HepG2 (cell line): ENCODE data around the gene PARN. TPM values are rescaled to one million over a fixed set of nuclear protein-coding genes. Genes with fewer than 3 reads are reported as not detected.

Experiments
- ARNTL ChIP-seq: sonication (generic); formaldehyde crosslinking; IDR thresholded peaks from 2 replicates; pipeline ENCODE4 v1.4.0; 2020; ENCODE audit warnings: mild to moderate bottlenecking, missing genetic modification reagents
- ETV5 ChIP-seq: IDR thresholded peaks from 2 replicates; pipeline ENCODE4 v1.6.1; 2018; ENCODE audit warnings: missing biosample characterization, missing genetic modification reagents, inconsistent platforms, borderline replicate concordance
- FOXO1 ChIP-seq: sonication (generic); formaldehyde crosslinking; IDR thresholded peaks from 2 replicates; pipeline ENCODE4 v1.4.0; 2020; ENCODE audit warnings: missing genetic modification reagents
- FOXO4 ChIP-seq: sonication (generic); formaldehyde crosslinking; conservative IDR thresholded peaks from 2 replicates; pipeline ENCODE4 v1.8.1; 2023; ENCODE audit warnings: missing genetic modification reagents
- JUND ChIP-seq: sonication (generic); formaldehyde crosslinking; IDR thresholded peaks from 2 replicates; pipeline ENCODE4 v1.8.0; 2022; ENCODE audit warnings: mild to moderate bottlenecking, missing genetic modification reagents
- MNT ChIP-seq: fragments of 450-650 bp; IDR thresholded peaks from 2 replicates; pipeline ENCODE4 v1.6.1; 2016
- MXD3 ChIP-seq: IDR thresholded peaks from 2 replicates; pipeline ENCODE4 v1.6.1; 2016; ENCODE audit warnings: mild to moderate bottlenecking, missing biosample characterization, missing genetic modification reagents
- NBN ChIP-seq: fragments of 450-650 bp; conservative IDR thresholded peaks from 2 replicates; pipeline ENCODE4 v1.6.1; 2017
- PRMT3 ChIP-seq: sonication (generic); formaldehyde crosslinking; IDR thresholded peaks from 2 replicates; pipeline ENCODE4 v1.8.1; 2022; ENCODE audit warnings: low read depth, mild to moderate bottlenecking, moderate library complexity, missing genetic modification reagents, borderline replicate concordance
- PRPF4 ChIP-seq: fragments of 200-400 bp; formaldehyde crosslinking; IDR thresholded peaks from 2 replicates; pipeline ENCODE4 v1.6.1; 2016; ENCODE audit warnings: low read length, low read depth; ENCODE audit not compliant: poor library complexity, severe bottlenecking
- RCOR2 ChIP-seq: IDR thresholded peaks from 2 replicates; pipeline ENCODE4 v1.6.1; 2016; ENCODE audit warnings: missing biosample characterization, missing genetic modification reagents
- RNF2 ChIP-seq: fragments of 450-650 bp; conservative IDR thresholded peaks from 2 replicates; pipeline ENCODE4 v1.6.1; 2016; ENCODE audit warnings: low read depth
- SMAD3 ChIP-seq: sonication (generic); formaldehyde crosslinking; IDR thresholded peaks from 2 replicates; pipeline ENCODE4 v1.4.0; 2020; ENCODE audit warnings: missing genetic modification reagents
- SMARCE1 ChIP-seq: fragments of 450-650 bp; IDR thresholded peaks from 2 replicates; pipeline ENCODE4 v1.6.1; 2017; ENCODE audit warnings: borderline replicate concordance
- SYNCRIP ChIP-seq: fragments of 200-400 bp; formaldehyde crosslinking; IDR thresholded peaks from 2 replicates; pipeline ENCODE4 v1.6.1; 2018; ENCODE audit warnings: mild to moderate bottlenecking, low read depth, low read length; ENCODE audit not compliant: insufficient read depth
- TCF7 ChIP-seq: sonication (generic); IDR thresholded peaks from 2 replicates; pipeline ENCODE4 v1.6.1; 2016; ENCODE audit warnings: antibody characterized with exemption, low read depth
- THAP9 ChIP-seq: sonication (generic); formaldehyde crosslinking; IDR thresholded peaks from 2 replicates; pipeline ENCODE4; 2020; ENCODE audit warnings: missing genetic modification reagents, mild to moderate bottlenecking, borderline replicate concordance
- ZNF205 ChIP-seq: IDR thresholded peaks from 2 replicates; pipeline ENCODE4 v1.6.1; 2018; ENCODE audit warnings: missing biosample characterization, missing genetic modification reagents
- ZNF24 ChIP-seq: fragments of 450-650 bp; IDR thresholded peaks from 2 replicates; pipeline ENCODE4 v1.6.1; 2017; ENCODE audit warnings: antibody characterized with exemption, mild to moderate bottlenecking
- ZNF329 ChIP-seq: sonication (generic); formaldehyde crosslinking; IDR thresholded peaks from 2 replicates; pipeline ENCODE4 v1.9.0; 2021; ENCODE audit warnings: low read depth, mild to moderate bottlenecking, missing genetic modification reagents
- ZNF331 ChIP-seq: sonication (generic); formaldehyde crosslinking; IDR thresholded peaks from 2 replicates; pipeline ENCODE4 v1.4.0; 2020; ENCODE audit warnings: missing genetic modification reagents
- ZNF33A ChIP-seq: sonication (generic); formaldehyde crosslinking; IDR thresholded peaks from 2 replicates; pipeline ENCODE4 v1.5.1; 2020; ENCODE audit warnings: missing genetic modification reagents, mild to moderate bottlenecking, moderate library complexity, borderline replicate concordance
- ZNF441 ChIP-seq: sonication (generic); formaldehyde crosslinking; IDR thresholded peaks from 2 replicates; pipeline ENCODE4 v1.7.0; 2021; ENCODE audit warnings: missing genetic modification reagents, borderline replicate concordance
- ZNF570 ChIP-seq: sonication (generic); formaldehyde crosslinking; IDR thresholded peaks from 2 replicates; pipeline ENCODE4 v1.4.0; 2020; ENCODE audit warnings: mild to moderate bottlenecking, missing genetic modification reagents, borderline replicate concordance
- ZNF572 ChIP-seq: sonication (generic); formaldehyde crosslinking; IDR thresholded peaks from 2 replicates; pipeline ENCODE4 v1.5.1; 2020; ENCODE audit warnings: mild to moderate bottlenecking, missing genetic modification reagents
- ZNF761 ChIP-seq: sonication (generic); formaldehyde crosslinking; conservative IDR thresholded peaks from 2 replicates; pipeline ENCODE4 v1.4.0; 2020; ENCODE audit warnings: mild to moderate bottlenecking, missing genetic modification reagents
- ZNF777 ChIP-seq: sonication (generic); formaldehyde crosslinking; IDR thresholded peaks from 2 replicates; pipeline ENCODE4 v1.4.0; 2020; ENCODE audit warnings: missing genetic modification reagents
- ZNF850 ChIP-seq: sonication (generic); formaldehyde crosslinking; conservative IDR thresholded peaks from 2 replicates; pipeline ENCODE4 v1.9.0; 2021; ENCODE audit warnings: mild to moderate bottlenecking, missing genetic modification reagents
- polyA plus RNA-seq, 8 experiments: library from polyadenylated mRNA; depleted of rRNA in 3 of 8; stranded (reverse) in 7 of 8; unstranded in 1 of 8; fragments of >200 nt; fragmentation: Illumina TruSeq in 4 of 8; extraction: Trizol in 4 of 8; gene quantifications; 2 replicates each; pipeline versions ENCODE4 v1.2.1 to v1.2.3, GENCODE V29; 2011 to 2016; ENCODE audit warnings: low read depth in 4 of 8, missing spikeins in 1 of 8, mixed read lengths in 1 of 8; ENCODE audit not compliant: insufficient read depth in 1 of 8
- total RNA-seq, 5 experiments: library from RNA; depleted of rRNA; stranded (reverse); fragments of >200 nt; fragmentation: Illumina TruSeq; extraction: Trizol; gene quantifications; 2 replicates each; pipeline ENCODE4 v1.2.3, GENCODE V29; 2016; ENCODE audit warnings: low read depth in 1 of 5

PARN gene
- total and polyA plus RNA-seq, 2 of the 13 experiments (the other 11 are each of a cell fraction or from before 2014, with no cell fraction given) = 13.3 to 47.6 TPM

- TF ChIP-seq SMAD3 (CRISPR knock-in tag) (0 out of 2 replicates have a peak, but pooled peaks have one; percentile 31), ARNTL (peak; percentile 36; the same call in 1 of the 2 replicates), RNF2 (no peak), RCOR2 (CRISPR knock-in tag) (peak; percentile 63; the same call in 1 of the 2 replicates), MXD3 (CRISPR knock-in tag) (no peak), ZNF572 (CRISPR knock-in tag) (no peak), JUND (CRISPR knock-in tag) (no peak), FOXO1 (no peak), PRMT3 (CRISPR knock-in tag) (no peak), ZNF850 (CRISPR knock-in tag) (no peak), PRPF4 (no peak), ZNF33A (CRISPR knock-in tag) (no peak), SMARCE1 (no peak), ZNF24 (no peak), ZNF331 (CRISPR knock-in tag) (peak; percentile 38; the same call in 1 of the 2 replicates), THAP9 (CRISPR knock-in tag) (no peak), ZNF441 (CRISPR knock-in tag) (peak; percentile 91), TCF7 (no peak), SYNCRIP (no peak), ZNF570 (CRISPR knock-in tag) (no peak), MNT (no peak), ETV5 (peak; percentile 40; the same call in 1 of the 2 replicates), FOXO4 (CRISPR knock-in tag) (no peak), ZNF761 (CRISPR knock-in tag) (0 out of 2 replicates have a peak, but pooled peaks have one; percentile 41), ZNF329 (CRISPR knock-in tag) (no peak), ZNF205 (CRISPR knock-in tag) (peak; percentile 62; the same call in 1 of the 2 replicates), NBN (no peak), ZNF777 (CRISPR knock-in tag) (no peak)
Observed at GRCh38 chr16:14549789-14550153, 80.3 kb downstream of the PARN start (continued).
